H1 (cell line): ENCODE data around the gene TRIM21. TPM values are rescaled to one million over a fixed set of nuclear protein-coding genes. Genes with fewer than 3 reads are reported as not detected.

Source experiments
- CTCF ChIA-PET: fragments of 300-600 bp; sonication (Branson Sonifier 250); formaldehyde crosslinking; loops from one replicate; lab custom pipeline; 2021; ENCODE audit not compliant: partially characterized antibody; lab: Charles Lee
- POLR2A ChIA-PET: fragments of 300-600 bp; sonication (Branson Sonifier 250); formaldehyde crosslinking; loops from one replicate; lab custom pipeline; 2021; ENCODE audit warnings: inconsistent platforms; ENCODE audit not compliant: partially characterized antibody; lab: Charles Lee
- DNase-seq, 2 experiments: peaks; one replicate each; pipeline versions ENCODE4 v3.0.0 to v3.0.0-alpha.2; 2010 to 2022; ENCODE audit warnings: low spot score in 2 of 2, low read depth in 1 of 2, mixed read lengths in 1 of 2
- FAIRE-seq: peaks from 2 replicates; lab custom pipeline; 2011; peaks lifted over from hg19 to GRCh38; lab: Jason Lieb, UNC
- H2AFZ ChIP-seq: 2 replicates; pipeline ENCODE4 v1.8.1; 2012; ENCODE audit warnings: low read length, inconsistent platforms
- H2AK5ac ChIP-seq: 2 replicates; pipeline ENCODE4 v1.6.1; 2013; ENCODE audit warnings: low read depth, low read length
- H2BK120ac ChIP-seq: replicated peaks from 2 replicates; pipeline ENCODE3; 2013; ENCODE audit warnings: low read depth, low read length, inconsistent platforms
- H2BK12ac ChIP-seq: 2 replicates; pipeline ENCODE4 v1.6.1; 2013; ENCODE audit warnings: low read depth, low read length
- H2BK15ac ChIP-seq: 2 replicates; pipeline ENCODE4 v1.6.1; 2013; ENCODE audit warnings: low read length
- H2BK20ac ChIP-seq: 2 replicates; pipeline ENCODE4 v1.6.1; 2013; ENCODE audit warnings: low read length
- H2BK5ac ChIP-seq: 2 replicates; pipeline ENCODE4 v1.6.1; 2013; ENCODE audit warnings: low read depth, low read length
- H3K14ac ChIP-seq: 2 replicates; pipeline ENCODE4 v1.6.1; 2013; ENCODE audit warnings: inconsistent platforms; ENCODE audit not compliant: insufficient read length
- H3K18ac ChIP-seq: 2 replicates; pipeline ENCODE4 v1.6.1; 2013; ENCODE audit warnings: low read length; ENCODE audit errors: extremely low read depth
- H3K23ac ChIP-seq: 2 replicates; pipeline ENCODE4 v1.6.1; 2013; ENCODE audit warnings: inconsistent platforms; ENCODE audit not compliant: insufficient read length
- H3K23me2 ChIP-seq: 2 replicates; pipeline ENCODE4 v1.6.1; 2013; ENCODE audit warnings: low read depth, low read length
- H3K27ac ChIP-seq: 2 replicates; pipeline ENCODE4 v1.6.1; 2011; ENCODE audit warnings: low read depth, low read length, inconsistent platforms
- H3K27me3 ChIP-seq, 4 experiments: replicated peaks in 1 of 4; 1 replicate in 1 of 4; 2 replicates in 3 of 4; pipeline versions ENCODE4 v1.6.1 to v1.8.1; 2011 to 2013; ENCODE audit warnings: low read length in 3 of 4, mild to moderate bottlenecking in 3 of 4, inconsistent platforms in 2 of 4, mixed read lengths in 2 of 4, moderate library complexity in 1 of 4; ENCODE audit not compliant: control insufficient read depth in 3 of 4, insufficient read depth in 3 of 4; ENCODE audit errors: extremely low read depth in 1 of 4
- H3K36me3 ChIP-seq, 4 experiments: 2 replicates each; pipeline versions ENCODE4 v1.6.1 to v1.8.1; 2011 to 2013; ENCODE audit warnings: mild to moderate bottlenecking in 4 of 4, low read length in 3 of 4, moderate library complexity in 2 of 4, control low read depth in 1 of 4, inconsistent platforms in 1 of 4; ENCODE audit not compliant: insufficient read depth in 4 of 4, control insufficient read depth in 2 of 4
- H3K4ac ChIP-seq: replicated peaks from 2 replicates; pipeline ENCODE3; 2013; ENCODE audit warnings: low read length, low read depth, mixed read lengths, inconsistent platforms; ENCODE audit not compliant: insufficient read length
- H3K4me1 ChIP-seq, 4 experiments: replicated peaks in 1 of 4; 1 replicate in 1 of 4; 2 replicates in 3 of 4; pipeline versions ENCODE4 v1.6.1 to v1.8.1; 2011 to 2013; ENCODE audit warnings: low read length in 3 of 4, inconsistent platforms in 2 of 4, mixed read lengths in 1 of 4; ENCODE audit not compliant: insufficient read depth in 4 of 4, control insufficient read depth in 3 of 4
- H3K4me2 ChIP-seq, 2 experiments: 2 replicates each; pipeline versions ENCODE4 v1.6.1 to v1.8.1; 2011 to 2013; ENCODE audit warnings: low read depth in 2 of 2, low read length in 2 of 2, control low read depth in 1 of 2, inconsistent platforms in 1 of 2, mild to moderate bottlenecking in 1 of 2; ENCODE audit not compliant: insufficient read depth in 1 of 2
- H3K4me3 ChIP-seq, 4 experiments: fragments of 200-600, 300-600 bp in 1 of 4; sonication (generic), shearing (Covaris generic), sonication (Bioruptor Twin) in 1 of 4; 2 replicates each; pipeline versions ENCODE4 v1.5.1 to v1.8.1; 2011 to 2016; ENCODE audit warnings: low read length in 4 of 4, low read depth in 3 of 4, control low read depth in 2 of 4, inconsistent platforms in 2 of 4, mild to moderate bottlenecking in 2 of 4, mixed read lengths in 1 of 4, moderate library complexity in 1 of 4; ENCODE audit not compliant: insufficient read depth in 2 of 4; ENCODE audit errors: extremely low read depth in 1 of 4
- H3K56ac ChIP-seq: replicated peaks from 2 replicates; pipeline ENCODE3; 2013; ENCODE audit warnings: low read depth, mild to moderate bottlenecking, mixed read lengths, low read length, inconsistent platforms; ENCODE audit not compliant: insufficient read length
- H3K79me1 ChIP-seq: 2 replicates; pipeline ENCODE4 v1.6.1; 2013; ENCODE audit warnings: low read depth, low read length, control low read depth
- H3K79me2 ChIP-seq, 2 experiments: 2 replicates each; pipeline versions ENCODE4 v1.6.1 to v1.8.1; 2012 to 2013; ENCODE audit warnings: low read length in 2 of 2, mild to moderate bottlenecking in 2 of 2, inconsistent platforms in 1 of 2; ENCODE audit not compliant: insufficient read depth in 2 of 2, control insufficient read depth in 1 of 2
- H3K9ac ChIP-seq, 4 experiments: replicated peaks in 1 of 4; 1 replicate in 1 of 4; 2 replicates in 3 of 4; pipeline versions ENCODE4 v1.6.1 to v1.8.1; 2011 to 2013; ENCODE audit warnings: low read depth in 3 of 4, low read length in 3 of 4, control low read depth in 2 of 4, mild to moderate bottlenecking in 2 of 4, moderate library complexity in 2 of 4, inconsistent platforms in 1 of 4; ENCODE audit errors: extremely low read depth in 1 of 4
- H3K9me3 ChIP-seq, 2 experiments: 2 replicates each; pipeline versions ENCODE4 v1.6.1 to v1.8.1; 2012 to 2013; ENCODE audit warnings: mild to moderate bottlenecking in 2 of 2, moderate library complexity in 2 of 2, control low read depth in 1 of 2, inconsistent platforms in 1 of 2, low read depth in 1 of 2, low read length in 1 of 2, mixed read lengths in 1 of 2; ENCODE audit not compliant: insufficient read depth in 2 of 2
- H4K20me1 ChIP-seq, 2 experiments: replicated peaks in 1 of 2; 2 replicates each; pipeline versions ENCODE3 to v1.8.1; 2011 to 2013; ENCODE audit warnings: inconsistent platforms in 2 of 2, low read length in 2 of 2, mild to moderate bottlenecking in 1 of 2; ENCODE audit not compliant: insufficient read depth in 2 of 2, control insufficient read depth in 1 of 2
- H4K5ac ChIP-seq: 2 replicates; pipeline ENCODE4 v1.6.1; 2013; ENCODE audit warnings: low read length, low read depth, mixed read lengths, inconsistent platforms; ENCODE audit not compliant: insufficient read length
- H4K8ac ChIP-seq: 2 replicates; pipeline ENCODE4 v1.8.0; 2013; ENCODE audit warnings: mild to moderate bottlenecking, moderate library complexity, low read length, inconsistent platforms; ENCODE audit not compliant: insufficient read depth; ENCODE audit errors: extremely low read depth
- H4K91ac ChIP-seq: replicated peaks from 2 replicates; pipeline ENCODE3; 2013; ENCODE audit warnings: low read length, mixed read lengths, inconsistent platforms; ENCODE audit not compliant: insufficient read length
- KDM1A ChIP-seq: fragments of 200-600, 300-600 bp; sonication (generic); IDR thresholded peaks from 2 replicates; pipeline ENCODE4 v1.7.1; 2016; ENCODE audit warnings: mild to moderate bottlenecking, low read length, borderline replicate concordance
- POU5F1 ChIP-seq: IDR thresholded peaks from 2 replicates; pipeline ENCODE4 v1.6.1; 2011; ENCODE audit warnings: low read depth, mild to moderate bottlenecking, low read length, moderate library complexity
- SAP30 ChIP-seq: fragments of 300-600 bp; sonication (generic); IDR thresholded peaks from 2 replicates; pipeline ENCODE4 v1.7.1; 2012; ENCODE audit warnings: low read length, moderate library complexity, mild to moderate bottlenecking, inconsistent platforms; ENCODE audit not compliant: insufficient read depth, insufficient replicate concordance
- WGBS, 2 experiments: shearing (Covaris generic) in 1 of 2; methylation state at CpG; one replicate each; pipeline versions ENCODE4 v1.1.6 to v1.1.7; 2013 to 2015; ENCODE audit warnings: low lambda C conversion rate in 2 of 2, mixed read lengths in 2 of 2, inconsistent platforms in 1 of 2, low coverage in 1 of 2, missing lambda C conversion rate in 1 of 2; ENCODE audit not compliant: insufficient replicate concordance in 2 of 2, insufficient coverage in 1 of 2, insufficient read length in 1 of 2; ENCODE audit errors: extremely low coverage in 1 of 2, missing lambda C conversion rate in 1 of 2; 5-methylcytosine and 5-hydroxymethylcytosine counted together
- polyA plus RNA-seq, 7 experiments: library from polyadenylated mRNA; depleted of rRNA in 3 of 7; stranded (reverse) in 5 of 7; unstranded in 2 of 7; fragments of >200 nt in 5 of 7; fragments of 200-250 nt in 2 of 7; gene quantifications; 1 replicate in 5 of 7; 2 replicates in 1 of 7; 4 replicates in 1 of 7; pipeline versions ENCODE4 v1.2.1 to v1.2.3, GENCODE V29; 2011 to 2013; ENCODE audit warnings: missing spikeins in 2 of 7, mixed read lengths in 2 of 7
- total RNA-seq: library from RNA; stranded (reverse); fragmentation: NEBNext Ultra II Directional; extraction: Animal tissue kit (Norgen Biotek cat#: 25700); gene quantifications from 2 replicates; pipeline ENCODE4 v1.2.1, GENCODE V29; 2021

The TRIM21 gene
- total and polyA plus RNA-seq, 2 of the 8 experiments (the other 6 are each of a cell fraction or from before 2014, with no cell fraction given): 15.6 to 16.7 TPM

DNA sequence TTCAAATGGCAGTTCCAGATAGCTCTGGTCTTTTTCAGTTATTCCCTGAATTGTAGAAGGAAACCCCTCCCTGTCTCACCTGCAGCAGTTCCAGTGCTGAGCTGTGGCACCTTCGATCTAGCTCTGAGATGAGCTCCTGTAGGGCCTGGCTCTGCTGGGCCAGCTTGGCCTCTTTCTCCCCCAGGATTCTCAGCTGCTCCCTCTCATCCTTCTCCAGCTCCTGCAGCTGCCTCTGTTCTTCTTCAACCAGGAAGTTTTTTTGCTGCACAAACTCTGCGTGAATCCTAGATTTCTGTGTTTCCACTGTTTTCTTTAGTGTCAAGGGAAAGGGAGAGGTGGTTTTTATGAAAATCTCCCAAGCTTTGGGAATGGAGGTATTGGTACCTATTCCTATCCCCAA lies 5.3 kb downstream of the TRIM21 start:
- Histone ChIP-seq H2BK15ac (no peak overlapping the region), H3K14ac (no peak overlapping the region), H3K79me2 (no peaks in the 10 kb centered on the region; a peak in 1 of 4 replicates), H3K4ac (no peak overlapping the region), H3K9ac (no peak overlapping the region), H4K91ac (no peak overlapping the region), H4K8ac (no peak overlapping the region), H2BK120ac (no peak overlapping the region), H2AFZ (no peak overlapping the region), H3K9me3 (no peaks in the 10 kb centered on the region), H3K36me3 (peaks cover 3 to 20% (median 17%) of the 10 kb centered on the region in 4 experiments; a peak in 5 of 8 replicates), H2BK20ac (no peak overlapping the region), H3K23ac (no peak overlapping the region), H2BK12ac (no peak overlapping the region), H3K4me2 (no peak overlapping the region), H3K79me1 (no peaks in the 10 kb centered on the region), H3K18ac (no peak overlapping the region), H2AK5ac (no peak overlapping the region), H3K4me1 (peaks cover 0 to 3% (median 0%) of the 10 kb centered on the region in 4 experiments; a peak in 1 of 7 replicates), H3K27me3 (no peaks in the 10 kb centered on the region), H3K56ac (no peak overlapping the region), H4K5ac (no peak overlapping the region), H2BK5ac (no peak overlapping the region), H4K20me1 (peaks cover 0 to 1% of the 10 kb centered on the region in 2 experiments), H3K27ac (no peak overlapping the region), H3K23me2 (peaks cover 2% of the 10 kb centered on the region; the same call in 1 of the 2 replicates), H3K4me3 (no peak overlapping the region)
- 87% methylated on average over 2 of the region's 2 CpGs; no CpG with 5 or more reads in 1 of the 2 experiments for WGBS, 2 experiments
- POLR2A ChIA-PET: no interaction called here
- FAIRE-seq: no peak
- CTCF ChIA-PET: interaction anchor here (1.5 kb wide), 1 partner anchor 201 kb away, joined by 3 read pairs; no protein-coding TSS in a partner anchor
- no peak for DNase-seq
- no peak for TF ChIP-seq SAP30
- TF ChIP-seq KDM1A: no peak
- TF ChIP-seq POU5F1: no peak
